NCI-H1092 treated with DMSO at 0.1 percent for 48 hours (cell line): Measurements from ENCODE around the gene MKRN1.
"Not testable (repeated sequence)": the region's sequence is repeated elsewhere in the genome, so short reads cannot be mapped to it uniquely, and the experiment has no call there.

ENCODE experiments used
- DNase-seq: peaks from one replicate; lab custom pipeline; 2025; lab: John Stamatoyannopoulos, UW

The MKRN1 gene, protein sequence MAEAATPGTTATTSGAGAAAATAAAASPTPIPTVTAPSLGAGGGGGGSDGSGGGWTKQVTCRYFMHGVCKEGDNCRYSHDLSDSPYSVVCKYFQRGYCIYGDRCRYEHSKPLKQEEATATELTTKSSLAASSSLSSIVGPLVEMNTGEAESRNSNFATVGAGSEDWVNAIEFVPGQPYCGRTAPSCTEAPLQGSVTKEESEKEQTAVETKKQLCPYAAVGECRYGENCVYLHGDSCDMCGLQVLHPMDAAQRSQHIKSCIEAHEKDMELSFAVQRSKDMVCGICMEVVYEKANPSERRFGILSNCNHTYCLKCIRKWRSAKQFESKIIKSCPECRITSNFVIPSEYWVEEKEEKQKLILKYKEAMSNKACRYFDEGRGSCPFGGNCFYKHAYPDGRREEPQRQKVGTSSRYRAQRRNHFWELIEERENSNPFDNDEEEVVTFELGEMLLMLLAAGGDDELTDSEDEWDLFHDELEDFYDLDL

GRCh38 chr7:140479062-140479738 is at the start of gene MKRN1:
Gene MKRN1 (minus strand): TSS chr7:140479505. CDS start chr7:140479344, 161 bp downstream.
- peak; percentile 98 for DNase-seq

GRCh38 chr7:140526787-140527664 is 47.7 kb upstream of the MKRN1 start:
- no peak for DNase-seq

DNA sequence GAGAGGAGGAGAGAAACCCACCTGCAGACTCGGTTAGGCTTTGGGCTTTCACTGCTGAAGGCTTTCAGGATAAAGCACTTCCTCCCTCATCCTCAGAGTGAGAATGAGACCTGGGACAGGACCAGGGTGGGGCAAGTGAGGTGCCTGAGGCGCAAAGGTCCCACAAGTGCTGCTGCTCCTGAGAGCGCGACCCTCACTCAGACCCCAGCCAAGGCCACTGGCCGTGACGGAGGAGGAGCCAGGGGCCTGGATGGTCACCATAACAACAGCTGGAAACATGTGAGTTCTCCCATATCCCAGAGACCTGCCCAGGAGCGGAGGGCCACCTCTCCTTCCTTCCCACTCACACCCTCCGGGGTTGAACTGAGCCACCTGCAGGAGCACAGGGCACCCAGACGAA is 46.9 kb upstream of the MKRN1 start:
- no peak for DNase-seq

DNA sequence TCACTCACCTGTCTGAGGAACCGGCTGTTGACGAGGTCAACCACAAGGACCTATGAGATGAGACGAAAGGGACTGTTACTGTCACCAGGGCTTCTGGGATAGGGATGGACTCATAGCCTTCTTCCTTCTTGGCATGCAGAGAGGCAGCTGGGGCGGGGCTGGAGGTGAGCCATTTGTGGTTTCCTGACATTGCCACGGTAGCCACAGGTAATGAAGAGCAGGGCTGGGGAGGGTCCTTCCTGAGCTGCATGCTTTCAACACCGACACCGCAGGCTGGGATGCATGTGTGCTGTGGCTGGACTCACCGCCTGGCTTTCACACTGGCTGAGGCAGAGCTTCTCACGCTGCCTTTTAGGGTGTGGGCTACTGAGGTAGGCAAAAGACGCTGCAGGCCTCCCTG is 46.4 kb upstream of the MKRN1 start:
- no peak for DNase-seq

DNA sequence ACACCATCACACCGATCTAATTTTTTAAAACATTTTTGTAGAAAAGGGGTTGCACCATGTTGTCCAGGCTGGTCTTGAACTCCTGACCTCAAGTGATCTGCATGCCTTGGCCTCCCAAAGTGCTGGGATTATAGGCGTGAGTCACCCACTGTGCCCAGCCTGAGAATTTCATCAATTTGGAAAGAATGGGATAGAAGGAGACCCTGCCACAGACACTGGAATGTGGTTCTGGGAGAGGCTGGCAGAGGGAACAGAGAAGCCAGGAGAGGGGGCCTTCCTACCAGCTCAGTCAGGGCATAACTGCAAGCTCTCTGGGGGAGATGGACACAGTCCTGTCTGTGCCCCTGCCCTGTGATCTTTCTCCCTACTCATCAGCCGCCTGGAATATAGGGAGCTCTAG is 42.1 kb upstream of the MKRN1 start:
- DNase-seq, result no peak

GRCh38 chr7:140519007-140519399 is 39.7 kb upstream of the MKRN1 start:
- DNase-seq, result no peak

DNA sequence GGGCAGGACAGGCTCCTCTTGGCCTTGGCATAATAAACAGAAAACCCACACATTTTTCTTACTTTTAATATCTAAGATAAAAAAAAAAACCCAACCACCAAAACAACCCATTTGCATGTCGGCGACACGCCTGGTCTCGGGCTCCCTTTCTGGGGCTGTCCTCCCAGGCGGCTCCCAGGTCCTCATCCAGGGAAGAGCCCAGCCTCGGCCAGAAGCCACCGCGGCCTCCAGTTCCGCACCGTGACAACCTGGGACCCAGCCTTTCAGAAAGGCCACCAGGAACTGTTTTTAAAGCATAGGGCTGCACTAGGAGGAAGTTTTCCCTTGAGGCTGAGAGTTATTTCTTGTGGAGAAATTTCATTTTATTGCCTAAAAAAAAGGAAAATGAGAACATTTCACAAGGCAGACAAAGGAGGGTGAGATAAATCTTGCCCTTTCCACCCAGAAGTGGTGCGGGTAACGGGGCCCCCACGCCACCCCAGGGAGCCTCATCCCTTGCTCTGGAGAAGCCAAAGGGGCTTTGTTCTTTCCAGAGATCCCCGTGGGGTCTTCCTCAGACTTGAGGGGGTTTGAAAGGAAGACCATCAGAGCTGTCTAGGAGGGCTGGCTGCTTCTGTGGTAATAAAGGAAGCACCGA is 39.2 kb upstream of the MKRN1 start:
- no peak for DNase-seq

DNA sequence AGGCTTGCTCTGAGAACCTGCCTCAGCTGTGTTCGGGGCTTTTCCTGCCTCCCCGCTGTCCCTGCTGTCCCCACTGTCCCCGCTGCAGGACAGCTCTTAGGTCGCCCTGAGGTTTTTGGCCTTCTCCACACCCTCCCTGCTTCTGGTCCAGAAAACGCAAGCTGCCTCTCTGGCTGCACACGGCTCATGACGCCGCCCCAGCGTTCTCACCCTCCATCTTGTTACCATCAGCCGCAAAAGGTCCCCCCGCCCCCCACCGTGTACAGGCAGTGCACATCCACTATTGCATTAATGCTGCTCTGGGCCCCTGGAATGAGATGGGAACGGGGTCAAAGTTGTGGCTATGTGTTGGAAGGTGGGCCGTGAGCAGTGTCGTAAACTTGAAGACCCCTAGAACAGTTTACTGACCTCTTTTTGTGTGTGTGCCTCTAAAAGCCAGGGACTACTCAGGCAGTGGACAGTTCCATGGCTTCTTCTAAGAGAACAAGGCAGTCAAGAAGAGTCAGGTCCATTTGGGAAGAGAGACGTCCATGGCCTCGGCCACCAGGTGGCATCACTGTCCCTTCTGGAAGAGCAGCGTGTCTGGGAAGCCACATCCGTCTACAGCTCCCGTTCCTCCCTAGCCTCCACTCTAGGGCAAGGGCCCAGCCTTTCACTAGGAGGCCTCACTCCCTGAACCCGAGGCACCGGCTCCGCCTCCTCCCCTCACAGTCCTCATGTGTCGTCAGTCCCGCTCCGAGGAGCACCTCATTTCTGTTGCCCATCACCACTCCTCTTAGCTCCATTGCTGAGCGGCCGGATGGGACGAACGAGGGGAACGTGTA is 38.5 kb upstream of the MKRN1 start:
- peak; percentile 88 for DNase-seq

- peak; percentile 41 for DNase-seq
These were observed 33.2 kb upstream of the MKRN1 start for GRCh38 chr7:140512317-140513000.

- no peak for DNase-seq
These were observed 30.5 kb upstream of the MKRN1 start for GRCh38 chr7:140509789-140510188.

- not testable (repeated sequence) for DNase-seq
These were observed 28.3 kb upstream of the MKRN1 start for GRCh38 chr7:140507556-140507955.

- DNase-seq, result peak; percentile 38
These were observed 27.6 kb upstream of the MKRN1 start for GRCh38 chr7:140506788-140507464.

DNA sequence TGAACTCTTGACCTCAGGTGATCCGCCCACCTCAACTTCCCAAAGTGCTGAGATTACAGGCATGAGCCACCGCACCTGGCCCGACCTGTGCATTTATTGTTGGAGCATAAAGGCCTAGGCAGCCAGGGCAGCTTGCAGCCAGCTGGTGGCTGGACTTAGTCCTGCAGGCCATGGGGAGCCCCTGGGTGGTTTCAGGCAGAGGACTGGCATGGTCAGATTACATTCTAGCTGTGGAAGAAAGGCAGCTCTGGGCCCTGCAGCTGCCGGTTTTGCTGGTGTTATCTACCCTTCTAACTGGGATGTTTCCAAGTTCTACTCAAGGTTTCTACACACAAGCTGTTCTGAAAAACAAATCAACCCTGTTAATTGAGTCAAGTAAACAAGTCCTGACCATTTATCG is 22.7 kb upstream of the MKRN1 start:
- DNase-seq, result no peak

DNA sequence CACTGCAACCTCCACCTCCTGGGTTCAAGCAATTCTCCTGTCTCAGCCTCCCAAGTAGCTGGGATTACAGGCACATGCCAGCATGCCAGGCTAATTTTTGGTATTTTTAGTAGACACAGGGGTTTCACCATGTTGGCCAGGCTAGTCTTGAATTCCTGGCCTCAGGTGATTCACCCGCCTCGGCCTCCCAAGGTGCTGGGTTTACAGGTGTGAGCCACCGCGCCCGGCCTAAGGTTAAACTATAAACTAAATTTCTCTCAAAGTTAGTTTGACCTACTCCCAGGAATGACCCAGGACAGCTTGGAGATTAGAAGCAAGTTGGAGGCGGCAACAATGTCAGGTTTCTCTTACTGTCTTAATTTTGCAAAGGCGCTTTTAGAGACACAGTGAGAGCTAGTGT is 18.5 kb upstream of the MKRN1 start:
- not testable (repeated sequence) for DNase-seq

DNA sequence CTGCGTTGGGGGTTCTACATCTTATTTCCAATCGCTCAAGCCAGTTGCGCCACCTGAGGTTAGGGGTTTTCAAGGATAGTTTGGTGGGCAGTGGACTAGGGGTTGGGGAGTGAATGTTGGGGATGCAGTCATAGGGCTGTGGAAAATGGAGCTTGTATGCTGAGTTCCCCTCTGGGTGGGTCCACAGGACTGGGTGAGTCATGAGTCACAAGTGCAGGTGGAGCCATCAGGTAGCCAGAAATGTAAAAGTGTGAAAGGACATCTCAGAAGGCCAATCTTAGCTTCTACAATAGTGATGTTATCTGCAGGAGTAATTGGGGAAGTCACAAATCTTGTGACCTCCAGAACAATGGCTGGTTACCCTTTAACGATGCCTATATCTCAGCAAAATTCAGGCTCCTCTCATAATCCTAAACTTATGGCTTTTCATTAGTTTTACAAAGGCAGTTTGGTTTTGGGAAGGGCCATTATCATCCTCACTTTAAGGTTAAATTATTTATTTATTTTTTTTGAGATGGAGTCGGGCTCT is 18.0 kb upstream of the MKRN1 start:
- DNase-seq, result no peak

DNA sequence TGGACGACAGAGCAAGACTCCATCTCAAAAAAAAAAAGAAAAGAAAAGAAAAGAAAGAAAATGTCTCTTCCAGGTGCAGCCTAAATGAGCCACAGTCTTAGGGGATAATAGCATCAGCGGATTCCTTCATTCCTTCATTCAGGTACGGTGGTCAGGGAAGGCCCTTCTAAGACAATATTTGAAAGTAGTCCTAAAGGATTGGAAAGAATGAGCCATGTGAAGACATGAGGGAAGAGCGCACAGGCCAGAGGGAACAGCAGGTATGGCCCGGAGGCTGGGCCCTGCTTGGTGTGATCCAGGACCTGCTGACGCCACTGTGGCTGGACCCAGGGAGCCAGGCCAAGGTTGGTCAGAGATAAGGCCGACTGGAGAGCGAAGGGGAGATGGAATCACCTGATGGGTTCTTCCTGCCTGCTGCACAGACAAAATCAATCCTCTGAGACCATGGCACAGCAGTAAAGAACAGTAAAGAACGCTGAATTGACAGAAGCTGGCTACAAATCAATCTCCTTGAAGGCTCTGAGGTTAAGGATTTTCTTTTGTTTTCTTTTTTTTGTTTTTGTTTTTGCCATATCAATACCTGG is 16.3 kb upstream of the MKRN1 start:
- no peak for DNase-seq

GRCh38 chr7:140494867-140495266 is 15.6 kb upstream of the MKRN1 start:
- no peak for DNase-seq

DNA sequence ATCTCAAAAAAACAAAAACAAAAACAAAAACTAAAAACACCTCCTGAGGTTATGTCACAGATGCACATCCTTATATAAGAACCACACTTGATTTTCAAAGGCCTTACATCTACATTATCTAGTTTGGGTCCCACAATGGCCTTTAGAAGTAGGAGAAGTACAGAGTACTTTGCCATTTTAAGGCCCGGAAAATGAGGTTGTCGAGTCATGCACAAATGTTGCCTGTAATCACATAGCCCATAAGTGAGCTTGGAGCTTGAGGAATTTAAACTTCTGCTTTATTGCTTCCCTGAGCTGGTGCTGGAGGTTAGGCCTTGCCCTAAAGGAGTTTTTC is 9.7 kb upstream of the MKRN1 start:
- no peak for DNase-seq
